ENCODE measurements around the gene KIF24. TPM values are rescaled to one million over a fixed set of nuclear protein-coding genes. Genes with fewer than 3 reads are reported as not detected.

Gene KIF24
- total RNA-seq, 1 donor from 2014 or later: 1.4 TPM

DNA sequence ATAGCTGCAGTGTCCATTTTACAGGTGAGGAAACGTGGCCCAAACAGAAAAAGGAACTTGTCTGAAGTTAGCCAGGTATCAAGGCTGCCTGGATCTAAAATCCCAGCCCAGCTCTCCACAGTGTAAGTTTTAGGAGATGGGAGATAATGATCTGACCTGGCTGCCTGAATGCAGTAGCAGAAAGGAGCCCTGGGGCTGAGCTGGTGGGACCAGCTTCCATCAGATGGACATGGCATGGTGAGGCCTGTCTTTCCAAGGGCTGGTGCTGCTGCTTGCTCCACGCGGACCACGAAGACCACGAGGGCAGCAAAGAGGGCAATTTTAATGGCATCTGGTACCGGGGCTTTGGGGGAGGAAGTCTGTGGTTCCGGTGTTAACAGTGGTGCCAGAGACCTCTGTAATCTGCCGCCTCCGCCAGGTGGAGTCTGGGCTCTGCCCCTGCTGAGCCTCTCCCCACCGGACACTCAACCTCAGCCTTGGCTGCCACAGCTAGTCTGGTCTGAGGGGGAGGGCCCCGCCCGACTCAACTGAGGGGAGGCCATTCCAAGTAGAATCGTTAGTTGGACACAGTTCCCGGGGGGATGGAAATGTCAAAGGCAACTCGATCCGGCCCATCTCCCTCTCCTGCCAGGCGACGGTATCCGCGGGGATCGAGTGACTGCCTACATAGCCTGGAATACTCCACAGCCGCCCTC is 47.0 kb upstream of the KIF24 start:
- peaks cover 44% of the 10 kb centered on the region for H3K4me1 ChIP-seq
- ATAC-seq (peak; percentile 59 to 63), DNase-seq (peak; percentile 73)
- intact Hi-C loops (cut with DNase I): no loop called here
- no peaks in the 10 kb centered on the region for H3K27me3 ChIP-seq (ENCODE audit: low read depth)
- no peaks in the 10 kb centered on the region for H3K9me3 ChIP-seq
- peaks cover 5% of the 10 kb centered on the region for H3K36me3 ChIP-seq
- H3K27ac ChIP-seq: peak overlapping the region; percentile 71
- TF ChIP-seq, protein P1, sequence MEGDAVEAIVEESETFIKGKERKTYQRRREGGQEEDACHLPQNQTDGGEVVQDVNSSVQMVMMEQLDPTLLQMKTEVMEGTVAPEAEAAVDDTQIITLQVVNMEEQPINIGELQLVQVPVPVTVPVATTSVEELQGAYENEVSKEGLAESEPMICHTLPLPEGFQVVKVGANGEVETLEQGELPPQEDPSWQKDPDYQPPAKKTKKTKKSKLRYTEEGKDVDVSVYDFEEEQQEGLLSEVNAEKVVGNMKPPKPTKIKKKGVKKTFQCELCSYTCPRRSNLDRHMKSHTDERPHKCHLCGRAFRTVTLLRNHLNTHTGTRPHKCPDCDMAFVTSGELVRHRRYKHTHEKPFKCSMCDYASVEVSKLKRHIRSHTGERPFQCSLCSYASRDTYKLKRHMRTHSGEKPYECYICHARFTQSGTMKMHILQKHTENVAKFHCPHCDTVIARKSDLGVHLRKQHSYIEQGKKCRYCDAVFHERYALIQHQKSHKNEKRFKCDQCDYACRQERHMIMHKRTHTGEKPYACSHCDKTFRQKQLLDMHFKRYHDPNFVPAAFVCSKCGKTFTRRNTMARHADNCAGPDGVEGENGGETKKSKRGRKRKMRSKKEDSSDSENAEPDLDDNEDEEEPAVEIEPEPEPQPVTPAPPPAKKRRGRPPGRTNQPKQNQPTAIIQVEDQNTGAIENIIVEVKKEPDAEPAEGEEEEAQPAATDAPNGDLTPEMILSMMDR (IDR thresholded peaks at IDR 0.05): peak; percentile 19
- H3K4me3 ChIP-seq: peak overlapping the region; percentile 80

DNA sequence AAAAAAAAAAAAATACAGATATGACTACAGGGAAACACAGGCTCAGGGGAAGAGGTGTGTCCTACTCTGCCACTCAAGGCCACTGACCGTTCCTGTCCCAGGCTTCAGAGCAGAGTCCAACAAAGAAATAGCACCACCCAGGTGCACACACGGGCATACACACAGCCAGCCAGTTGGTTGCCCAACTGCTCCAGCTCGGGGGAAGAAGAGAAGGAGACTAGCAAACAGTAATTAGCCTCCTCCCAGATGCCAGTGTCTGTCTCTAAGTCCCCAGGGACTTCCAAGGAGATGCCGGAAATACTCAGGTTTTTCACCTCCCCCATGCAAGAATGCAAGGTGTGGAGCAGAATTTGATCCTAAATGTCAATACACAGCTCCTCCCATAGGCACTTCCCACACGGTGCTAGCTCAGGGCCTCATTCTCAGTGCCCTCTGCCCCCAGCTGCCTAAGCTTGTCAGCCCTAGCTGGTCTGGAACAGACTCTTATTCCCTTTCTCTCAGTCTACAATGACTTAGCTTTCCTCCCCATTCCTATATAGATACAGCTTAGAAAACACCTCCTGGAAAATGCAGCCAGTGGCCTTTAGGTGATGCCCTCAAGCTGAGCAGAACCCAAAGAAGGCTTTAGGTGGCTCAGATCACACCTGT is 46.0 kb upstream of the KIF24 start:
- intact Hi-C loops (cut with DNase I): no loop called here
- no peaks in the 10 kb centered on the region for H3K9me3 ChIP-seq
- no peak for ATAC-seq
- no peaks in the 10 kb centered on the region for H3K27me3 ChIP-seq (ENCODE audit: low read depth)
- H3K27ac ChIP-seq: peak overlapping the region; percentile 4
- H3K4me1 ChIP-seq: peaks cover 35% of the 10 kb centered on the region
- TF ChIP-seq, protein P1 (IDR thresholded peaks at IDR 0.05): no peak
- H3K36me3 ChIP-seq: peaks cover 6% of the 10 kb centered on the region
- DNase-seq: no peak
- H3K4me3 ChIP-seq: no peak overlapping the region

DNA sequence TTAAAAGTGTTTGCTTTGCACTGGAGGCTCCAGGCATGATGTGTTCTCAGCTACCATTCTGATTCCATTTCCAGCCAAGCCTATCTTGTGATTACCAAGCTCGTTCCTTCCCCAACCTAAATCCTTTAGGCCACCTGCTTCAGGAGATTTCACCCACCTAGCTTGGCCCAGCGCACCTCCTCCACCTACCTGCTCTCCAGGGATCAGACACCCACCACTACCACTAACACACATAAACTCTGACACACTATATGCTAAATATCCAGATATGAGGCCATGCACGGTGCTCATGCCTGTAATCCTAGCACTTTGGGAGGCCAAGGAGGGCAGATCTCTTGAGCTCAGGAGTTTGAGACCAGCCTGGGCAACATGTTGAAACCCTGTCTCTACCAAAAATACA is 45.3 kb upstream of the KIF24 start:
- DNase-seq (no peak), ATAC-seq (no peak)
- no peak overlapping the region for H3K4me3 ChIP-seq
- H3K9me3 ChIP-seq: no peaks in the 10 kb centered on the region
- H3K27ac ChIP-seq: no peak overlapping the region
- H3K36me3 ChIP-seq: peaks cover 6% of the 10 kb centered on the region
- peaks cover 30% of the 10 kb centered on the region for H3K4me1 ChIP-seq
- no peaks in the 10 kb centered on the region for H3K27me3 ChIP-seq (ENCODE audit: low read depth)
- intact Hi-C loops (cut with DNase I): no loop called here
- TF ChIP-seq, protein P1 (IDR thresholded peaks at IDR 0.05): no peak

DNA sequence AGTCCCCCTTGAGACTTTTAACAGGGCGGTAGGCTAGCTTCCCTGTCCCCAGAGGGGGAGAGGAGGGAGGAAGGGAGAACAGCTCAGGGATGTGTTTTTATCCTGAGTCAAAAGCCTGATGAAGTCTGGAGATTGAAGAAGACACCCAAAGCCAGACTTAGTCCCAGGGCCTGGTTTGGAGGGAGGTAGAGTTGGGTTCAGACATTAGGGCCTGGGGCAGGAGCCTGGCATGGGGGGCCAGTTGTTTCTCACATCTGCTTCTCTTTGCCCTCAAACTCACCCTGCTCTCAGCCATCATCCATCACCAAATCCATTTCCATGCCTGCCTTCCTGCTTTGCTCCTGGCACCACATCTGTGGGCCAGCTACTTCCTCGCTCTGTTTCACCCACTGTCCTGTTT is 44.7 kb upstream of the KIF24 start:
- TF ChIP-seq, protein P1 (IDR thresholded peaks at IDR 0.05): no peak
- no peak for DNase-seq
- ATAC-seq: no peak
- intact Hi-C loops (cut with DNase I): no loop called here
- Histone ChIP-seq H3K27ac (no peak overlapping the region), H3K4me3 (no peak overlapping the region), H3K36me3 (peaks cover 6% of the 10 kb centered on the region), H3K9me3 (no peaks in the 10 kb centered on the region), H3K27me3 (ENCODE audit: low read depth) (no peaks in the 10 kb centered on the region), H3K4me1 (peaks cover 27% of the 10 kb centered on the region)

DNA sequence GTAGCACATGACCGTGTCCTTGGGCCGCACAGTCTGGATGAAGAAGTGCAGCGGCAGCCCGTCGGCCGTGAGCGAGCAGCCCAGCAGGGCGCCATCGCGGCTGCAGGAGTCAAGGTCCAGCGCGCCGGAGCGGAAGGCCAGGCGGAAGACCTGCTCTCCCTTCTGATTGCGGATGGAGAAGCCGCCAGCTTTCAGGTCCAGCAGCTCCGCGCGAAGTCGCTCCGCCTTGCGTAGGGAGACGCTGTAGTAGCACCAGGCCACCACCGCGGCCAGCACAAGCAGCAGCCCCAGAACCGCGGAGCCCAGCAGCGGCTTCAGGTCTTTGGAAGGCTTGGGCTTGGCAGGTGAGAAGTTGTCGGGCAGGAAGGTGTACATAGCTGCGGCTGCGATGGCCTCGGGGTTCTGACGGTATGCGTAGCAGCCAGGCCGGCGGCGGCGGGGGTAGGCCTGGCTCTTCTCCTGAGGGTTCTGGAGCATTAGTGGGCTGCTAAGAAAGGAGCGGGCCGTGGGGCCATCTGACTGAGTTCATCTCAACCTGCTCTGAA is 43.5 kb upstream of the KIF24 start:
- no peaks in the 10 kb centered on the region for H3K9me3 ChIP-seq
- ATAC-seq (no peak), DNase-seq (no peak)
- H3K27me3 ChIP-seq (ENCODE audit: low read depth): no peaks in the 10 kb centered on the region
- H3K4me1 ChIP-seq: peaks cover 23% of the 10 kb centered on the region
- H3K4me3 ChIP-seq: no peak overlapping the region
- intact Hi-C loops (cut with DNase I): no loop called here
- no peak overlapping the region for H3K27ac ChIP-seq
- peaks cover 6% of the 10 kb centered on the region for H3K36me3 ChIP-seq
- TF ChIP-seq, protein P1 (IDR thresholded peaks at IDR 0.05): no peak
